ENCODE data around the gene MRGPRG.

Gene MRGPRG

DNA sequence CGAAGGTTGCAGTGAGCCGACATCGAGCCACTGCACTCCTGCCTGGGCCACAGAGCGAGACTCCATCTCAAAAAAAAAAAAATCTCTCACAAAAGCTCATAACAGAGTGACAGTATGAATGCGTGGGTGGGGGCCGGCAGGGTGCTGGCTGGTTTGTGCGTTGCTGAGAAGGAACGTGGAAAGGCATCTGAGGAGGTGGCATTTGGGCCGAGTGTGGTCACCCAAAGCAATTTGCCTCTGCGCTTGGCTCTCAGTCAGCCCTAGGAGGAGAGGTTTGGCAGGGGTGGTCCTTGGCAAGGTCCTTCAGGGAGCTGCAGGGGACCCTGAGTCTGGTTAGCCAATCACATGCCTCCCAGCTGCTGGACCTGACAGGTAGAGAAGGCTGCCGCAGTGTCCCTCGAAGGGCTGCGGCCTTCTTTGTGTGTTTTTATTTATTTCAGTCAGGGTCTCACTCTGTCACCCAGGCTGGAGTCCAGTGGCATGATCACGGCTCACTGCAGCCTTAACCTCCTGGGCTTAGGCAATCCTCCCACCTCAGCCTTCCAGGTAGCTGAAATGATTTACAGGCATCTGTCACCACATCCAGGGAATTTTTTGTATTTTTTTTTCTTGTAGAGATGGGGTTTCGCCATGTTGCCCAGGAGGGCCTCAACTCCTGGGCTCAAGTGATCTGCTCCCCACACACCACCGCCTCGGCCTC lies 30.0 kb downstream of the MRGPRG start:
- no peak overlapping the region for H3K27ac Mint-ChIP-seq

DNA sequence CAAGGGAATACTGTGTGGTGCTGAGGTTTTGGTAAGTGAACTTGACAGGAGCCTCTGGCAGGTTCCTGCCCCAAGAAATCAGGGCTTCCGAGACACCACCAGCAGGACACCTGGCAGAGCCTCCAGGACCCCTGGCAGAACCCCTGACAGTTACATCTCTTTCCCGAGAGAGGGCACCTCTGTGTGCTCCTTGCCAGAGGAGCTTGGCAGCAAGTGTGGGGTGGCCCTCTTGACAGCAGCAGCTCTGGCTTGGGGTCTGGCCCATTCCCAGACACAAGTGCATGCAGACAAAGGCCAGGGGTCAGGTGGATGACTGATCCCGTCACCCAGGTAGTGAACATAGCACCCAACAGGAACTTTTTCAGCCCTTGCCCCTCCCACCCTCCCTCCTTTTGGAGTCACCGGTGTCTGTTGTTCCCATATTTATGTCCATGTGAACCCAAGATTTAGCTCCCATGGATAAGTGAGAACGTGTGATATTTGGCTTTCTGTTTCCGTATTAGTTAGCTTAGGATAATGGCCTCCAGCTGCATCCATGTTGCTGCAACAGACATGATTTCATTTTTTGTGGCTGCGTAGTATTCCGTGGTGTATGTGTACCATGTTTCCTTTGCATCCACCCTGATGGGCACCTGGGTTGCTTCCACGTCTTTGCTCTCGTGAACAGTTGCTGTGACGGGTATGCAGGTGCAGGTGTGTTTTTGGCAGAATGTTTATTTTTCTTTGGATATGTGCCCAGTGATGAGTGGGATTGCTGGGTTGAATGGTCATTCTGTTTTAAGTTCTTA lies 32.3 kb downstream of the MRGPRG start:
- Mint-ChIP-seq H3K27me3 (ENCODE audit: low read depth) (no peaks in the 10 kb centered on the region), H3K4me1 (ENCODE audit: low read depth) (no peaks in the 10 kb centered on the region)

More for the DNA sequence above, 30.0 kb downstream of the MRGPRG start:
- no peaks in the 10 kb centered on the region for H3K9me3 Mint-ChIP-seq
- no peaks in the 10 kb centered on the region for H3K4me1 Mint-ChIP-seq (ENCODE audit: low read depth)
- DNase-seq (ENCODE audit: low spot score), result no peak
- H3K36me3 Mint-ChIP-seq (ENCODE audit: low read depth), result no peaks in the 10 kb centered on the region
- H3K27me3 Mint-ChIP-seq (ENCODE audit: low read depth), result no peaks in the 10 kb centered on the region
- no peak overlapping the region for H3K4me3 Mint-ChIP-seq

DNA sequence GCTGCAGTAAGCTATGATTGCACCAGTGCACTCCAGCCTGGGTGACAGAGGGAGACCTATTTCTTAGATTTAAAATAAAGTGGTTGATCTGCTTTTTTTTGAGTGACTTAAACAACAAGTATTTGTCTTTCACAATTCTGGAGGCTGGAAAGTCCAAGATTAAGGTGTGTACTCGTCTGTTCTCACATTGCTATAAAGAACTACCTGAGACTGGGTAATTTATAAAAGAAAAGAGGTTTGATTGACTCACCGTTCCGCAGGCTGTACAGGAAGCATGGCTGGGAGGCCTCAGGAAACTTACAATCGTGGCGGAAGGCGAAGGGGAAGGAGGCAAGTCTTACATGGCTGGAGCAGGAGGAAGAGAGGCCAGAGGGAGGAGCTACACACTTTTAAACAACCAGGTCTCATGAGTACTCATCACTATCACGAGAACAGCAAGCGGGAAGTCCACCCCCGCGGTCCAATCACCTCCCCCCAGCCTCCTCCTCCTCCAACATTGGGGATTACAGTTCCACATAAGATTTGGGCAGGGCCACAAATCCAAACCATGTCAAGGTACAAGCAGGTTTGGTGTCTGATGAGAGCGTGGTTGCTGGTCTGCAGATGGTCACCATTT lies 33.8 kb downstream of the MRGPRG start:
- Mint-ChIP-seq H3K36me3 (ENCODE audit: low read depth) (no peaks in the 10 kb centered on the region), H3K27me3 (ENCODE audit: low read depth) (no peaks in the 10 kb centered on the region), H3K4me3 (no peak overlapping the region), H3K27ac (no peak overlapping the region), H3K4me1 (ENCODE audit: low read depth) (no peaks in the 10 kb centered on the region), H3K9me3 (no peaks in the 10 kb centered on the region)
- DNase-seq (ENCODE audit: low spot score), result no peak

More for the DNA sequence above, 32.3 kb downstream of the MRGPRG start:
- H3K36me3 Mint-ChIP-seq (ENCODE audit: low read depth), result no peaks in the 10 kb centered on the region
- H3K9me3 Mint-ChIP-seq, result no peaks in the 10 kb centered on the region
- no peak for DNase-seq (ENCODE audit: low spot score)
- no peak overlapping the region for H3K4me3 Mint-ChIP-seq
- H3K27ac Mint-ChIP-seq, result no peak overlapping the region

- Mint-ChIP-seq H3K27me3 (ENCODE audit: low read depth) (no peaks in the 10 kb centered on the region), H3K36me3 (ENCODE audit: low read depth) (no peaks in the 10 kb centered on the region), H3K4me3 (no peak overlapping the region), H3K4me1 (ENCODE audit: low read depth) (no peaks in the 10 kb centered on the region), H3K9me3 (no peaks in the 10 kb centered on the region), H3K27ac (no peak overlapping the region)
- DNase-seq (ENCODE audit: low spot score), result no peak
Measured at GRCh38 chr11:3183523-3183922, 35.1 kb downstream of the MRGPRG start.

DNA sequence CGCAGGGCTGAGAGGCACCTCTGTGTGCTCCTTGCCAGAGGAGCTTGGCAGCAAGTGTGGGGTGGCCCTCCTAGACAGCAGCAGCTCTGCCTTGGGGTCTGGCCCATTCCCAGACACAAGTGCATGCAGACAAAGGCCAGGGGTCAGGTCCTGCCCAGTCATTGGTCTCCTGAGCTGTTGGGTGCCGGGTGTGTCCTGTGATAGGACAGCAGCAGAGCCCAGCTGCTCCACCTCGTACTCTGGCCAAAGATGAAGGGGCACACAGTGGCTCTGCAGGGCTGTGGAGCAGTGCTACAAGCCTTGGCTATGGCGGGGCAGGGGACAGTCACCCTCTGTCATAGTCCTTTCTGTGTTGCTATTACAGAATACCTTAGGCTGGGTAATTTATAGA lies 36.2 kb downstream of the MRGPRG start:
- DNase-seq (ENCODE audit: low spot score), result no peak
- Mint-ChIP-seq H3K36me3 (ENCODE audit: low read depth) (no peaks in the 10 kb centered on the region), H3K27ac (no peak overlapping the region), H3K4me1 (ENCODE audit: low read depth) (no peaks in the 10 kb centered on the region), H3K9me3 (peaks cover 3% of the 10 kb centered on the region), H3K27me3 (ENCODE audit: low read depth) (no peaks in the 10 kb centered on the region), H3K4me3 (no peak overlapping the region)

GRCh38 chr11:3181725-3182461 lies 36.7 kb downstream of the MRGPRG start:
- no peaks in the 10 kb centered on the region for H3K4me1 Mint-ChIP-seq (ENCODE audit: low read depth)
- H3K4me3 Mint-ChIP-seq, result no peak overlapping the region
- peaks cover 3% of the 10 kb centered on the region for H3K9me3 Mint-ChIP-seq
- H3K36me3 Mint-ChIP-seq (ENCODE audit: low read depth), result no peaks in the 10 kb centered on the region
- DNase-seq (ENCODE audit: low spot score), result no peak
- no peak overlapping the region for H3K27ac Mint-ChIP-seq
- peaks cover under 1% of the 10 kb centered on the region for H3K27me3 Mint-ChIP-seq (ENCODE audit: low read depth)

DNA sequence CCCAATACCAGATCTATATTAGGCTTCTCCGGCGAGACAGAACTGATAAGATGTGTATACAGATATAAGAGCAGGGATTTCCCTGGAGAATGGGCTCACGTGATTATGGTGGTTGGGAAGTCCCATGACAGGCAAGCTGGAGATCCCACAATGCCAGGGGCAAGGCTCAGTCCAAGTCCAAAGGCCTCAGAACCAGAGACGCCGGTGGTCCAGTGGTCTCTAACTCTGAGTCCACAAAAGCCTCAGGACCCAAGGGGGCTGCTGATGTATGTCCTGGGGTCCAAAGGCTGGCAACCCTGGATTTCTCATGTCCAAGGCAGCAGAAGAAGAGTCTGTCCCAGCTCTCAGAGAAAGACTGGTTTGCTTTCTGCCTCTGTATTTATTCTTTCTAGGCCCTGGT lies 37.7 kb downstream of the MRGPRG start:
- Mint-ChIP-seq H3K36me3 (ENCODE audit: low read depth) (no peaks in the 10 kb centered on the region), H3K4me1 (ENCODE audit: low read depth) (no peaks in the 10 kb centered on the region)

DNA sequence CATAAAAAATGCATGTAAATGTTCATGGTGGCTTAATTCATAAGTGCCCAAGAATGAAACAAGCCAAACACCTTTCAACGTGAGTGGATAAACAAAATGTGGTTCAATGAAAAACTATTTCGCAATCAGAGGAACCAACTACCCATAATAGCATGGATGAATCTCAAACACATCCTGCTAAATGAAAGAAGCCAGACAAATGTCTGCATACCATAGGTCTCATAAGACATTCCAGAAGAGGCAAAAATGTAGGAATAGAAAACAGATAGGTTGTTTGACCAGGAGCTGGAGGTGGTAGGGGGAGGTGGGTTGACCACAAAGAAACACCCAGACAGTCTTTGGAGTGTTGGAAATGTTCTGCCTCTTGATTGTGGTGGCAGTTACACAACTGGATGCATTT lies 40.3 kb downstream of the MRGPRG start:
- H3K27ac Mint-ChIP-seq, result no peak overlapping the region
- peaks cover 16% of the 10 kb centered on the region for H3K9me3 Mint-ChIP-seq
- no peak for DNase-seq (ENCODE audit: low spot score)
- no peaks in the 10 kb centered on the region for H3K36me3 Mint-ChIP-seq (ENCODE audit: low read depth)
- H3K27me3 Mint-ChIP-seq (ENCODE audit: low read depth), result peaks cover 3% of the 10 kb centered on the region
- H3K4me1 Mint-ChIP-seq (ENCODE audit: low read depth), result no peaks in the 10 kb centered on the region
- H3K4me3 Mint-ChIP-seq, result no peak overlapping the region

More for the DNA sequence above, 37.7 kb downstream of the MRGPRG start:
- no peak for DNase-seq (ENCODE audit: low spot score)
- H3K27ac Mint-ChIP-seq, result no peak overlapping the region
- peaks cover 3% of the 10 kb centered on the region for H3K27me3 Mint-ChIP-seq (ENCODE audit: low read depth)
- H3K4me3 Mint-ChIP-seq, result no peak overlapping the region
- peaks cover 10% of the 10 kb centered on the region for H3K9me3 Mint-ChIP-seq

- DNase-seq (ENCODE audit: low spot score), result no peak
- H3K27me3 Mint-ChIP-seq (ENCODE audit: low read depth), result peaks cover 3% of the 10 kb centered on the region
- H3K27ac Mint-ChIP-seq, result no peak overlapping the region
- no peaks in the 10 kb centered on the region for H3K4me1 Mint-ChIP-seq (ENCODE audit: low read depth)
- H3K4me3 Mint-ChIP-seq, result no peak overlapping the region
- peaks cover 16% of the 10 kb centered on the region for H3K9me3 Mint-ChIP-seq
- no peaks in the 10 kb centered on the region for H3K36me3 Mint-ChIP-seq (ENCODE audit: low read depth)
Measured at GRCh38 chr11:3177931-3178330, 40.7 kb downstream of the MRGPRG start.

GRCh38 chr11:3176487-3176886 lies 42.1 kb downstream of the MRGPRG start:
- peaks cover 3% of the 10 kb centered on the region for H3K27me3 Mint-ChIP-seq (ENCODE audit: low read depth)
- no peak overlapping the region for H3K4me3 Mint-ChIP-seq
- H3K9me3 Mint-ChIP-seq, result peaks cover 16% of the 10 kb centered on the region
- no peak for DNase-seq (ENCODE audit: low spot score)
- H3K4me1 Mint-ChIP-seq (ENCODE audit: low read depth), result no peaks in the 10 kb centered on the region
- H3K36me3 Mint-ChIP-seq (ENCODE audit: low read depth), result no peaks in the 10 kb centered on the region
- H3K27ac Mint-ChIP-seq, result no peak overlapping the region

DNA sequence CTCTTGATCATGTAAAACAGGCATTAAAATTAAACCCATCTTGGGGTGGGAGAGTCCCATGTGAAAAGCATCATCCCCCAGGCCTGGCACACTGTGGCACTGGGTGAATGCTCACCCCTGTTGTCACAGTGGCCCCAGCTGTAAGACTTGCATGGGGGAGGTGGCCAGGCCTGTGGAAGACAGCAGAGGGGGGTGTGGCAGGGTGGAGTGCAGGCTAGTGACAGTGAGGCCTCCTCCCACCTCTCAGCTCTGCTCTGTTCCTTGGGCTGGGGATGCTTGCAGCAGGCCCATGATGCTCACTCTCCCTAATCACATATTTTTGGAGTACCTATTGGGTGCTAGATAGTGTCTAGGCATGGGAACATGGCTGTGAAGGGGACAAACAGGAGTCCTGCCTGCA lies 43.4 kb downstream of the MRGPRG start:
- H3K27me3 Mint-ChIP-seq (ENCODE audit: low read depth), result peaks cover 3% of the 10 kb centered on the region
- no peak overlapping the region for H3K4me3 Mint-ChIP-seq
- H3K36me3 Mint-ChIP-seq (ENCODE audit: low read depth), result no peaks in the 10 kb centered on the region
- no peak overlapping the region for H3K27ac Mint-ChIP-seq
- no peak for DNase-seq (ENCODE audit: low spot score)
- no peaks in the 10 kb centered on the region for H3K4me1 Mint-ChIP-seq (ENCODE audit: low read depth)
- peaks cover 16% of the 10 kb centered on the region for H3K9me3 Mint-ChIP-seq

GRCh38 chr11:3174387-3174786 lies 44.2 kb downstream of the MRGPRG start:
- no peak overlapping the region for H3K4me3 Mint-ChIP-seq
- no peak for DNase-seq (ENCODE audit: low spot score)
- peaks cover 16% of the 10 kb centered on the region for H3K9me3 Mint-ChIP-seq
- H3K27me3 Mint-ChIP-seq (ENCODE audit: low read depth), result peaks cover 8% of the 10 kb centered on the region
- H3K36me3 Mint-ChIP-seq (ENCODE audit: low read depth), result no peaks in the 10 kb centered on the region
- H3K4me1 Mint-ChIP-seq (ENCODE audit: low read depth), result peaks cover 3% of the 10 kb centered on the region
- H3K27ac Mint-ChIP-seq, result no peak overlapping the region

DNA sequence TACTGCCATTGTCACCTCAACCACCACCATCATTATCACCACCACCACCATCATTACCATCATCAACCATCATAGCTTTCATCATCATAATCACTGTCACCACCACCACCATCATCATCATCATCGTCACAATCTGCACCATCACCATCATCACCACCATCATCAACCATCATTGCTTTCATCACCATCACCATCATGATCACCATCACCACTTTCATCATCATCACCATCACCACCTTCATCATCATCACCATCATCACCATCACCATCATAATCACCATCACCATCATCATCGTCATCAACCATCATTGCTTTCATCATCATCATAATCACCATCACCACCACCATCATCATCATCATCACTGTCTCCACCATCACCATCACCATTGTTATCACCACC lies 44.8 kb downstream of the MRGPRG start:
- DNase-seq (ENCODE audit: low spot score), result no peak
- Mint-ChIP-seq H3K4me1 (ENCODE audit: low read depth) (peaks cover 3% of the 10 kb centered on the region), H3K27me3 (ENCODE audit: low read depth) (peaks cover 8% of the 10 kb centered on the region), H3K4me3 (no peak overlapping the region), H3K9me3 (peaks cover 16% of the 10 kb centered on the region), H3K27ac (no peak overlapping the region), H3K36me3 (ENCODE audit: low read depth) (no peaks in the 10 kb centered on the region)
